Cardiac muscle cell (in vitro differentiated cells and primary cell): Measurements from ENCODE around the gene TMEM115. TPM values are rescaled to one million over a fixed set of nuclear protein-coding genes. Genes with fewer than 3 reads are reported as not detected.

ENCODE experiments used
- DNase-seq, 2 donors: peaks; one replicate each; pipeline versions ENCODE4 v3.0.0 to v3.0.0-alpha.2; 2010 to 2017; ENCODE audit warnings: low read depth in 1 of 2, low spot score in 1 of 2
- H3K27ac ChIP-seq: fragments of 200-600 bp; sonication (generic); 2 replicates; pipeline ENCODE4 v1.5.1; 2016
- H3K27me3 ChIP-seq: fragments of 200-600 bp; sonication (generic); 2 replicates; pipeline ENCODE4 v1.6.0; 2016; ENCODE audit warnings: control low read depth
- H3K36me3 ChIP-seq: fragments of 200-600 bp; sonication (generic); 2 replicates; pipeline ENCODE4 v1.5.1; 2016; ENCODE audit warnings: control low read depth
- H3K4me1 ChIP-seq: fragments of 200-600 bp; sonication (generic); 2 replicates; pipeline ENCODE4 v1.8.1; 2017; ENCODE audit warnings: low read depth, mild to moderate bottlenecking, mixed run types
- H3K4me3 ChIP-seq: fragments of 200-600 bp; sonication (generic); 2 replicates; pipeline ENCODE4 v1.5.1; 2016; ENCODE audit warnings: mild to moderate bottlenecking
- H3K9me3 ChIP-seq: fragments of 200-600 bp; sonication (generic); 2 replicates; pipeline ENCODE4 v1.5.1; 2017; ENCODE audit warnings: low read depth, mild to moderate bottlenecking, control low read depth
- polyA plus RNA-seq: library from polyadenylated mRNA; unstranded; fragments of >200 nt; fragmentation: Nextera tagmentation; extraction: Ambion mirVana; gene quantifications from 2 replicates; pipeline ENCODE4 v1.2.1, GENCODE V29; 2016
- total RNA-seq: library from RNA; depleted of rRNA; stranded (reverse); fragments of >200 nt; gene quantifications from 2 replicates; pipeline ENCODE4 v1.2.3, GENCODE V29; 2016
- TF ChIP-seq, protein P1 (sequence below): IDR thresholded peaks from 2 replicates; pipeline ENCODE4 v1.5.1; 2012; ENCODE audit warnings: low read depth, mild to moderate bottlenecking, low read length

The TMEM115 gene
- total and polyA plus RNA-seq, 2 experiments from 2014 or later: 57.9 to 67.0 TPM

DNA sequence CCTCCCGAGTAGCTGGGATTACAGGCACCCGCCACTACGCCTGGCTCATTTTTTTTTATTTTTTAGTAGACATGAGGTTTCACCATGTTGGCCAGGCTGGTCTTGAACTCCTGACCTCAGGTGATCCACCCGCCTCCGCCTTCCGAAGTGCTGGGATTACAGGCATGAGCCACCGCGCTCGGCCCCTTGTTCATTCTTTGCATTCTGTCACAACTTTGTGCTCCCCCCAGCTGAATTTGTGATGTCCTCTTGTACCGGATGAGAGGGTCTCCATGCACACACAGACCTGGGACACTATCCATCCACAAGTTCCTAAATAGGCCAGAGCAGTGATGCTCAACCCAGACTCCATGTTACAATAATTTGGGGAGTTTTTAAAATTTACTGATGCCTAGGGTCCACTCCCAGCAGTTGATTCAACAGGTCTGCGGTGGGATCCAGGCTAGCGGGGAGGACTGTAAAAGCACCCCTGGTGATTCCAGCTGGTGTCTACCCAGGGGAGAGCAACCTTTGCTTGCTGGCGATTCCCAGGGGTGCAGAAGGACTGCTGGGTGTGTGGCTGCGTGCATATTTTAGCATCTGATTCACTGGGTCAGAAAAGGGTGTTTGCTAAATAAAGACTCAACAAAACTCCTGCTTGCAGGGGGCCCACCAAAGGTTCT is 19.7 kb downstream of the TMEM115 start:
- Histone ChIP-seq H3K4me3 (no peak overlapping the region), H3K4me1 (peaks cover 11% of the 10 kb centered on the region)
- DNase-seq: peak in 1 of 2 donors; percentile 52

DNA sequence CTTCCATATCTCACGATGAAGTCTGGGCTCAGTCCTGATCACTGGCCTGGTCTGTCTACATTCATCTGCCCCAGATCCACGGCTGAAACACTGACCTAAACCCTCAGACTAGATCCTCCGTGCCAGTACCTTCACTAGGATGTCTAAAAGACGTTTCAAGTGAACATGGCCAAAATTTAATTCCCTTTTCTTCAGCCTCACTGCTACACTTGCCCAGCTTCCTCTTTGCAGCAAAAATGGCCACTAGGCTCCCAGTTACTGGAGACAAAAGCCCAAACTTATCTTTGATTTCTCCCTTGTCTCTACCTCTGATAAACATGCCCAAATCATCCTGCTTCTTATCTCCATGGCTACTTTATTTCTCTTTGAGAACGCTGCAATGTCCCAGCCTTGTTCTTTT is 20.4 kb downstream of the TMEM115 start:
- no peak overlapping the region for H3K27ac ChIP-seq
- DNase-seq: no peak
- H3K27me3 ChIP-seq: peaks cover 47% of the 10 kb centered on the region
- H3K4me3 ChIP-seq: no peak overlapping the region
- peaks cover 11% of the 10 kb centered on the region for H3K4me1 ChIP-seq
- TF ChIP-seq, protein P1, sequence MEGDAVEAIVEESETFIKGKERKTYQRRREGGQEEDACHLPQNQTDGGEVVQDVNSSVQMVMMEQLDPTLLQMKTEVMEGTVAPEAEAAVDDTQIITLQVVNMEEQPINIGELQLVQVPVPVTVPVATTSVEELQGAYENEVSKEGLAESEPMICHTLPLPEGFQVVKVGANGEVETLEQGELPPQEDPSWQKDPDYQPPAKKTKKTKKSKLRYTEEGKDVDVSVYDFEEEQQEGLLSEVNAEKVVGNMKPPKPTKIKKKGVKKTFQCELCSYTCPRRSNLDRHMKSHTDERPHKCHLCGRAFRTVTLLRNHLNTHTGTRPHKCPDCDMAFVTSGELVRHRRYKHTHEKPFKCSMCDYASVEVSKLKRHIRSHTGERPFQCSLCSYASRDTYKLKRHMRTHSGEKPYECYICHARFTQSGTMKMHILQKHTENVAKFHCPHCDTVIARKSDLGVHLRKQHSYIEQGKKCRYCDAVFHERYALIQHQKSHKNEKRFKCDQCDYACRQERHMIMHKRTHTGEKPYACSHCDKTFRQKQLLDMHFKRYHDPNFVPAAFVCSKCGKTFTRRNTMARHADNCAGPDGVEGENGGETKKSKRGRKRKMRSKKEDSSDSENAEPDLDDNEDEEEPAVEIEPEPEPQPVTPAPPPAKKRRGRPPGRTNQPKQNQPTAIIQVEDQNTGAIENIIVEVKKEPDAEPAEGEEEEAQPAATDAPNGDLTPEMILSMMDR: no peak
- no peaks in the 10 kb centered on the region for H3K9me3 ChIP-seq
- H3K36me3 ChIP-seq: no peaks in the 10 kb centered on the region

More for the DNA sequence above, 19.7 kb downstream of the TMEM115 start:
- Histone ChIP-seq H3K27me3 (peaks cover 52% of the 10 kb centered on the region), H3K27ac (no peak overlapping the region), H3K9me3 (no peaks in the 10 kb centered on the region), H3K36me3 (no peaks in the 10 kb centered on the region)
- TF ChIP-seq, protein P1: no peak

DNA sequence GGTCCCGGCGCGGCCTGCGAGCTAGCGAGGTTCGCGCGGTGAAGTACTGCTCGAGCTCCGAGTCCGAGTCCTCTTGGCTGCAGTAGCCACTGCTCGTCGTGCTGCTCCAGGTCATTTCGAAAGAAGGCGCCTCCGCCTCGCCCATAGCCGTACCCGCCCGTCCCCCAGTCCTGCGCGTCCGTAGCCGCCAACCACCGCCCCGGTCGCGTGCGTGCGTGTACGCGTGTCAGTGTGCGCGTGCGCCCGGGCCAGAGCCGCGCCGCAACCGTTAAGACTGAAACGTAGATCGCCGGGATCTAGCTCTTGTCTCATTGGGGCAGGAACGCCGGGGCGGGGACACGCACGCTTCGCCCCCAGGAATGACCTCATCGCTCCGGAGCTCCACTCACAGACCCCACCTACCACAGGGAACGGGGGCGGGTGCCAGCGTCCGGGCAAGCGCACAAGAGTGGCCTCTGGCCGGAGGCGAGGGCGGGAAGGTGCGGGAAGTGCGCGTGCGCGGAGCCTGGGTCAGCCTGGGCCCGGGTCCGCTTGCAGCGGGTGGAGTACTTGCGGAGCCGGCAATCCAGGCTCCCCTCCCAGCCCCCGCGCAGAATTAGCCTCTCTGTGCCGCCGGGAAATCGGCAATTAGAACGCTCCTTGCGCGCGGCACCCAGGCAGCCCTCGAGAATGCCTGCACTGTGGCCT is 22.0 kb downstream of the TMEM115 start:
- H3K4me3 ChIP-seq: peak overlapping the region; percentile 59
- H3K27me3 ChIP-seq: peaks cover 31% of the 10 kb centered on the region
- TF ChIP-seq, protein P1: no peak
- peak overlapping the region; percentile 87 for H3K27ac ChIP-seq
- no peaks in the 10 kb centered on the region for H3K9me3 ChIP-seq
- H3K4me1 ChIP-seq: peaks cover 11% of the 10 kb centered on the region
- DNase-seq: peak; percentile 100
- H3K36me3 ChIP-seq: no peaks in the 10 kb centered on the region

DNA sequence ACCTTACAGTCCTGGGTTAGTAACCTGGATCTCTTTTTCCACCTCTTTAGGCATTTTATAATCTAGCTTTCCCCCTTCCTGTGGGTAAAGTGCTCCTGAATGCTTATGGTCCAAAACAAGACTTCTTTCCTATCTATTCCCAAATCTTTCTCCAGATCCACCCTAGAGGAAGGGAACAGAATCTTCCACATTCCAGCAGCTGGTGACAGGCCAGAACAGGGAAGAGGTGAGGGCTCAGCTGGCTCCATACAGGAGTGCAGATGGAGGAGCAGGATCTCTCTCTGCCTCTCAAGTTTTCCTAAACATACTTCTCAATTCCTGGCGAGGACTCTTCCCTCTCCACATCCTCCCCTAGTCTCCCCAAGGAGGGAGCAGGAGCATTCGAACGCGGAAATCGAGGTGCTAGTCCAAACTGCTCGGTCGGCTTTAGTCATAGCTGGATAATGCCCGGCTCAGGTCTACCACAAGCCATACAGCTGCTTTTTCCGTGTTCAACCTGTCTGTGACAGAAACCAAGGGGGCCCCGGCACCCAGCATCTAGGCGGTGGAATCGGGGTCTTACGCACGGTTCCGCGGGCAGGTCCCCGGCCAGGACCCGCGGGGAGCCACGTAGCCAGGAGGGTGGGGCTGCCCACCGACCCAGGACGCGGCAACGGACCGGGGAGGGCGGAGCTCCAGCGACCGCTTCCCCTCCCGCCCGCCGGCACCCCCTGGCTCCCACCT is 22.7 kb downstream of the TMEM115 start:
- H3K4me3 ChIP-seq: peak overlapping the region; percentile 59
- no peaks in the 10 kb centered on the region for H3K9me3 ChIP-seq
- H3K4me1 ChIP-seq: peaks cover 11% of the 10 kb centered on the region
- DNase-seq: no peak
- TF ChIP-seq, protein P1: no peak
- H3K27ac ChIP-seq: peak overlapping the region; percentile 87
- H3K36me3 ChIP-seq: peaks cover 6% of the 10 kb centered on the region
- H3K27me3 ChIP-seq: peaks cover 24% of the 10 kb centered on the region

DNA sequence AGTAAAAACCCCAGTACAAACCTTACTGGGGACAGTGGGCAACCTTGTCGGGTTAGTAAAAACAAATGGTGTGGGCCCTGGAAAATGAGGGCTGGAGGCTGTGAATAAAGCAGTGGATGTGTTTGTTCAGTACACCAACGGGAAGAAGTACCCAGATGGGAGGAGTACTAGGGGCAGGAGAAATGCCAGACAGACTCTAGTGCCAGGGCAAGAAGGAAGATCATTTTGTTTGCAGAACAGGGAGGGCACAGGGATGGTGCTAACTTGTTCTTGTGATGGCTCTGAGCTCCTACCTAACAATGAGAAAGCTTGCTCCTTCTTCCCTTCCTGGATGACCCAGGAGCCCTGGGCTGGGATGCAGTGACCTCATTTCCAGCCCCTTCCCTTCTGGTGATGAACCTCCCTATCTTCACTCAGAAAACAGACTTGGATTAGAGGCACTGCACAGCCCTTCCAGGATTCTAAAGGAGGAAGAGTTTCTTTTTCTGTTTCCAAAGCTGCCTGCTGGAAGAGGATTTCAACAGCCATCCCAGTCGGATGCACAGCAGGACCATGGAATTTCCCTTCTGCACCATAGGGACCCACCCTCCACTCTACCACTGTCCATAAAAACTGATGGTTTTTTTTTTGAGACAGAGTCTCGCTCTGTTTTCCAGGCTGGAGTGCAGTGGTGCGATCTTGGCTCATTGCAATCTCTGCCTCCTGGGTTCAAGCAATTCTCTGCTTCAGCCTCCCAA is 24.8 kb downstream of the TMEM115 start:
- Histone ChIP-seq H3K9me3 (no peaks in the 10 kb centered on the region), H3K36me3 (peaks cover 27% of the 10 kb centered on the region), H3K27ac (peak overlapping the region; percentile 9), H3K27me3 (peaks cover 3% of the 10 kb centered on the region), H3K4me1 (peaks cover 11% of the 10 kb centered on the region), H3K4me3 (no peak overlapping the region)
- no peak for DNase-seq
- TF ChIP-seq, protein P1: no peak
